ENCODE data around the gene SYTL4. TPM values are rescaled to one million over a fixed set of nuclear protein-coding genes. Genes with fewer than 3 reads are reported as not detected.

Gene SYTL4
- total RNA-seq, 1 donor from 2014 or later = 2.1 TPM

- TF ChIP-seq, protein P1, sequence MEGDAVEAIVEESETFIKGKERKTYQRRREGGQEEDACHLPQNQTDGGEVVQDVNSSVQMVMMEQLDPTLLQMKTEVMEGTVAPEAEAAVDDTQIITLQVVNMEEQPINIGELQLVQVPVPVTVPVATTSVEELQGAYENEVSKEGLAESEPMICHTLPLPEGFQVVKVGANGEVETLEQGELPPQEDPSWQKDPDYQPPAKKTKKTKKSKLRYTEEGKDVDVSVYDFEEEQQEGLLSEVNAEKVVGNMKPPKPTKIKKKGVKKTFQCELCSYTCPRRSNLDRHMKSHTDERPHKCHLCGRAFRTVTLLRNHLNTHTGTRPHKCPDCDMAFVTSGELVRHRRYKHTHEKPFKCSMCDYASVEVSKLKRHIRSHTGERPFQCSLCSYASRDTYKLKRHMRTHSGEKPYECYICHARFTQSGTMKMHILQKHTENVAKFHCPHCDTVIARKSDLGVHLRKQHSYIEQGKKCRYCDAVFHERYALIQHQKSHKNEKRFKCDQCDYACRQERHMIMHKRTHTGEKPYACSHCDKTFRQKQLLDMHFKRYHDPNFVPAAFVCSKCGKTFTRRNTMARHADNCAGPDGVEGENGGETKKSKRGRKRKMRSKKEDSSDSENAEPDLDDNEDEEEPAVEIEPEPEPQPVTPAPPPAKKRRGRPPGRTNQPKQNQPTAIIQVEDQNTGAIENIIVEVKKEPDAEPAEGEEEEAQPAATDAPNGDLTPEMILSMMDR (IDR thresholded peaks at IDR 0.05; ENCODE audit: borderline replicate concordance) = no peak
- no peaks in the 10 kb centered on the region for H3K9me3 ChIP-seq (replicated peaks)
- H3K4me1 ChIP-seq = peaks cover 5% of the 10 kb centered on the region
- H3K4me3 ChIP-seq = peak overlapping the region; percentile 6
- DNase-seq = peak; percentile 60
- no peaks in the 10 kb centered on the region for H3K27me3 ChIP-seq (ENCODE audit: low read depth)
- H3K27ac ChIP-seq (replicated peaks) = peak overlapping the region; percentile 87
- intact Hi-C loops (cut with micrococcal nuclease) = no loop called here
- no peaks in the 10 kb centered on the region for H3K36me3 ChIP-seq
These were observed 82.2 kb downstream of the SYTL4 start for GRCh38 chrX:100649550-100650356.

DNA sequence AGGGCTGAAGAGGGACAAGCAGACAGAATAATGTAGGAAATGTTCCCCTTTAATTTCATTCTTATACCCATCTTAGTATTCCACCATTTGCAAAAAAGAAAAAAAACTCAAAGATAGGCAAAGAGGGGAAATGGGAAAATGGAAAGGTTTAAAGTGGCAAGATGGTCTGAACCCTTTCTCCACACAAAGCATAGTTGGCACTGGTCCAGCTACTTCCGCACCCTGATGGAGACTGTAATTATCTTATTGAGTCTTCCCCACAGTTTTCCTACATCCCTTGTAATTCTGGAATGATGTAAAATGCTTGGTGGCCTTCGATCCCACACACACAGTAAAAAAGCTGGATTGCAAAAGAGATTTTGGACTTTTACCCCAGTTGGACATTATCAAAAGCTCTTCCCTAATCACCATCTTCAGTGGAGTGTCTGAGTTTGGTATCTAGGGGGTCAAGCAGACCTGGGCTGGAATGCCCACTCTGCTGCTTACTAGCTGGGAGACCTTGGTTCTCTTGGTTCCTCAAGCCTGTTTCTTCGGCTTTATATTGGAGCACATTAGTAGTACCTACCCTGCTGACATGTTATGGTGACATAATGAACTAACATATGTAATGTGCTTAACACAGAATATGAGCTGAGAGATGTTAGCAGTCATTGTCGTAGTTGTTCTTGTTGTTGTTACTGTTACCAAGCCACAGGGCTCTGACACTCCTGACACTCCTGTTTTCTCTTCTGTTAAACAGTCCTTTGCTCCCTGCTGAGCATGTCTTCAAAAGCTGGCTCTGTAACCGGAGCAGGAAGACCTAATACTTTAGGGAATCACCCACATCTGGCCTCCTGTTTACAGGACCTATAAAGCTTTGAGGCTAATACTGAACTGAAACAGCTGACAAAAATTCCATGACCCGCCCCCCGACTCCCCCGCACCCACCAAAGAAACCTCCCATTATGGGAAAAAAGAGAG, 83.2 kb downstream of the SYTL4 start:
- Histone ChIP-seq H3K4me3 (peak overlapping the region; percentile 6), H3K27me3 (ENCODE audit: low read depth) (no peaks in the 10 kb centered on the region), H3K27ac (replicated peaks) (peak overlapping the region; percentile 87), H3K9me3 (replicated peaks) (no peaks in the 10 kb centered on the region), H3K36me3 (no peaks in the 10 kb centered on the region), H3K4me1 (peaks cover 5% of the 10 kb centered on the region)
- peak; percentile 20 for DNase-seq
- TF ChIP-seq, protein P1 (IDR thresholded peaks at IDR 0.05; ENCODE audit: borderline replicate concordance) = no peak
- intact Hi-C loops (cut with micrococcal nuclease) = no loop called here

GRCh38 chrX:100647739-100648138, 84.2 kb downstream of the SYTL4 start:
- Histone ChIP-seq H3K27ac (replicated peaks) (peak overlapping the region; percentile 87), H3K4me1 (peaks cover 5% of the 10 kb centered on the region), H3K27me3 (ENCODE audit: low read depth) (no peaks in the 10 kb centered on the region), H3K9me3 (replicated peaks) (no peaks in the 10 kb centered on the region), H3K4me3 (no peak overlapping the region), H3K36me3 (no peaks in the 10 kb centered on the region)
- TF ChIP-seq, protein P1 (IDR thresholded peaks at IDR 0.05; ENCODE audit: borderline replicate concordance) = no peak
- no peak for DNase-seq
- intact Hi-C loops (cut with micrococcal nuclease) = no loop called here

DNA sequence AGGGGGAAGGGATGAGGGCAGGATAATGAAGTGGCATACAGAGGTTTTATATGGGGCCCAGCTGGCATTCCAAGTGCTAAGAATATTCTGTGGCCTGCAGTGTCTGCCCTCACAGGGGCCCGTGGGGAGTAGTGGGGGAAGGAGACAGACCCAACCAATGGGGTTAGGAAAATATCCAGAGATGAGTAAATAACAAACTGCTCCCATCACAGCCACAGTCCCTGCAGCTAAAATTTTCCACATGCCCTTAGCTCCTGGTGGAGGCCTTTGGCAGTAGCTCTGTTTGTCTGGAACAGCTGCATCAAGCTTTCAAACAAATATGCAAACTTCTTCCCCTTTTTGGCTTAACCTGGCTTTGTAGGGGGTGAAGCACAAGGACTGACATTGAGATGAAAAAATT, 84.8 kb downstream of the SYTL4 start:
- Histone ChIP-seq H3K9me3 (replicated peaks) (no peaks in the 10 kb centered on the region), H3K36me3 (no peaks in the 10 kb centered on the region), H3K4me1 (peaks cover 5% of the 10 kb centered on the region), H3K27ac (replicated peaks) (peak overlapping the region; percentile 87), H3K27me3 (ENCODE audit: low read depth) (no peaks in the 10 kb centered on the region), H3K4me3 (peak overlapping the region; percentile 54)
- TF ChIP-seq, protein P1 (IDR thresholded peaks at IDR 0.05; ENCODE audit: borderline replicate concordance) = no peak
- intact Hi-C loops (cut with micrococcal nuclease) = no loop called here
- DNase-seq = no peak

GRCh38 chrX:100645106-100645505, 86.8 kb downstream of the SYTL4 start:
- intact Hi-C loops (cut with micrococcal nuclease) = no loop called here
- DNase-seq = no peak
- TF ChIP-seq, protein P1 (IDR thresholded peaks at IDR 0.05; ENCODE audit: borderline replicate concordance) = no peak
- no peaks in the 10 kb centered on the region for H3K9me3 ChIP-seq (replicated peaks)
- peak overlapping the region; percentile 54 for H3K4me3 ChIP-seq
- no peaks in the 10 kb centered on the region for H3K27me3 ChIP-seq (ENCODE audit: low read depth)
- H3K4me1 ChIP-seq = peaks cover 5% of the 10 kb centered on the region
- H3K36me3 ChIP-seq = no peaks in the 10 kb centered on the region
- peak overlapping the region; percentile 87 for H3K27ac ChIP-seq (replicated peaks)

All from left ventricle myocardium inferior (tissue), 1 donor.